GM13977 (cell line): ENCODE measurements around the gene PRF1.

Experiments
- DNase-seq: peaks from one replicate; pipeline ENCODE4 v3.0.0; 2012; ENCODE audit warnings: low spot score
- CTCF ChIP-seq: IDR thresholded peaks from 2 replicates; pipeline ENCODE4 v1.5.1; 2012; ENCODE audit warnings: mild to moderate bottlenecking, control low read depth; ENCODE audit not compliant: insufficient read depth; ENCODE audit errors: extremely low read depth, missing control alignments
- in situ Hi-C: fragments of 300-500 bp; cut with MboI; formaldehyde crosslinking; loops from one replicate; pipeline ENCODE4 v1.12.0; 2022; ENCODE audit warnings: low sequenced_read_pairs, low pct_unique_long_range_greater_than_20kb, mixed read lengths, inconsistent platforms; ENCODE audit not compliant: unreplicated experiment

The PRF1 gene

GRCh38 chr10:70605161-70605560 lies 2.6 kb upstream of the PRF1 start:
- no peak for DNase-seq

GRCh38 chr10:70604106-70604505 lies 1.6 kb upstream of the PRF1 start:
- DNase-seq, result no peak
- TF ChIP-seq CTCF, result no peak
- in situ Hi-C loops, result no loop called here

More at GRCh38 chr10:70605161-70605560, 2.6 kb upstream of the PRF1 start:
- in situ Hi-C loops, result no loop called here
- TF ChIP-seq CTCF, result no peak

GRCh38 chr10:70603449-70603801 lies 884 bp upstream of the PRF1 start:
- in situ Hi-C loops, result no loop called here
- DNase-seq, result no peak
- no peak for TF ChIP-seq CTCF

- no peak for TF ChIP-seq CTCF
- in situ Hi-C loops, result no loop called here
- DNase-seq, result no peak
Measured at GRCh38 chr10:70601746-70602145, 795 bp downstream of the PRF1 start.

- TF ChIP-seq CTCF, result no peak
- in situ Hi-C loops, result no loop called here
- DNase-seq, result no peak
Measured at GRCh38 chr10:70600512-70601395, 1.8 kb downstream of the PRF1 start.

GRCh38 chr10:70599791-70600190 lies 2.8 kb downstream of the PRF1 start:
- in situ Hi-C loops, result no loop called here
- TF ChIP-seq CTCF, result no peak
- DNase-seq, result no peak
